Suppressor macrophage treated with lipopolysaccharide for 1 hour (primary cell): Measurements from ENCODE around the gene ZKSCAN4.

ENCODE experiments used
- DNase-seq, 3 donors: peaks; one replicate each; pipeline ENCODE4 v3.0.0-alpha.2; 2020 to 2022

The ZKSCAN4 gene

DNA sequence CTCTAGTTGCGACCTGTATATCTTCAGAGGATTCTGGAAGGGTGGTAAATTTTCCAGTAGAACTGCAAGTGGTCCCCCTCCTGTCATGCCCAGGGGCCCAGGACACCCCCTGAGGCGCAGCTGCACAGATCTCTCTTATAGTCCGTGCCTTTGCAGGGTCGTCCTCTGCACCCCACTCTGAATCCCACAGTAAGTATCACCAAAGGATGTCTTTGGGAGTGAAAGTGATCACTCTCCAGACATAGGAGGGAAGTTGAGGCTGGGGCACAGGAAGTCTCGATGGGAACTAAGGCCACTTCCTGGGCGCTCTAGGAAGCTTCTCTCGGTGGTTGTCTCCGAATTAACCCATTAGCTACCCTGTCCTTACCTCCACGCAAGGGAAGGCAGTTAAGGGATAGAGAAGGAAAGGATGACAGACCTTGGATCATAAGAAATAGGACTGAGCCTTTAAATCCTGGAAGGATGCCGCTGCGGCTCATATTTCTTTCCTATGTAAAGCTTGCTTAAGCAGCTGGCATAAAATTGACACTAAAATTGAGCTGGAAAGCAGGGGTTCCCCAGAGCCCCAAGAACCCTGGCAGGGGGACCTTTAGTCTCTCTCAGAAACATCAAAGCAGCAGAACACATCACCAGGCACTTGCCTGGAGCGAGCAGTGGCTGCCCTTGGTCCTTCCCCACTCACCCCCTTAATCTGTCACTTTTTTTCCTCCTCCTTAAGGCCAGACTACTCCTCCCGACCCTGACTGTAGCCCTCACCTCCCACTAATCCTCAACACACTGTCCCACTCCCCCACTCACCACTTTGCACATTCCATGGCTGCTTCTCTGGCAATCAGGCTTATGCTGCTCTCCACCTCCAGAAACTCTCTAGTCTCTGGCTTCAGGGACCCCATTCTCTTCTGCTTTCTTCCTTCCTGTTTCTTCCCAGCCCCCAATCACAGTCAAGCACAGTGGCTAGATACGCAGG lies at the start of gene ZKSCAN4:
Gene ZKSCAN4 (minus strand): TSS at position 261 of the 967 bp plus-strand sequence. CDS start 289 bp downstream, outside the sequence.
- DNase-seq, result peak; percentile 89 to 93 (median 91)

- DNase-seq, result no peak
These were observed 44.5 kb upstream of the ZKSCAN4 start for GRCh38 chr6:28296520-28297060.

GRCh38 chr6:28295326-28295725 lies 43.3 kb upstream of the ZKSCAN4 start:
- DNase-seq, result no peak

DNA sequence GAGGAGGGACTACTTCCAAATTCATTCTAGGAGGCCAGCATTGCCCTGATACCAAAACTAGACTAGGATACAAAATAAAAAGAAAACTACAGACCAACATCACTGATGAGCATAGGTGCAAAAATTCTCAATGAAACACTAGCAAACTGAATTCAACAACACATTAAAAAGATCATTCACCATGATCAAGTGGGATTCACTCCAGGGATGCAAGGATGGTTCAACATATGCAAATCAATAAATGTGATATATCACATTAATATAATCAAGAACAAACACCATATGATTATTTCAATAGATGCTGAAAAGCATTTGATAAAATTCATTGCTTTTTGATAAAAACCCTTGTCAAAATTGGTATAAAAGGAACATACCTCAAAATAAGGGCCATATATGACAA lies 39.5 kb upstream of the ZKSCAN4 start:
- no peak for DNase-seq

DNA sequence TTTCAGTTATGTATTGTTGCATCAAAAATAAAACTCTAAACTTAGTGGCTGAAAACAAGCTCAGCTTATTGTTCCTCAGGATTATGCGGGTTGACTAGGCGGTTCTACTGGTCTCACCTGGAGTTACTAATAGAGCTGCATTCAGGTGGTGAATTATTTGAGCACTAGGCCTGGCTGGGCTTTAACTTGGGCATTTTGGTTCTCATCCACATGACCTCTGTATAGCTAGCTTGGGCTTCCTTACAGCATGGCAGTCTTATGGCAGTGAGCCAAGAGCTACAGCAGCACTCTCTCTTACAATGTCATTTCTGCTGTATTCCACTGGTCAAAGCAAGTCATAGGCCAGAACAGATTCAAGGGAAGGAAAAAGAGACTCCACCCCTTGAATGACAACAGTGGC lies 30.9 kb upstream of the ZKSCAN4 start:
- no peak for DNase-seq

- DNase-seq, result peak; percentile 64 to 83 (median 67)
These were observed 29.4 kb upstream of the ZKSCAN4 start, which contains the start of gene PGBD1 for GRCh38 chr6:28281288-28282064. PGBD1 (plus strand) TSS chr6:28281572; CDS start chr6:28283814, 2,242 bp downstream.

GRCh38 chr6:28280595-28281287 lies 28.7 kb upstream of the ZKSCAN4 start:
- no peak for DNase-seq

- no peak for DNase-seq
These were observed 25.7 kb upstream of the ZKSCAN4 start for GRCh38 chr6:28277746-28278145.

DNA sequence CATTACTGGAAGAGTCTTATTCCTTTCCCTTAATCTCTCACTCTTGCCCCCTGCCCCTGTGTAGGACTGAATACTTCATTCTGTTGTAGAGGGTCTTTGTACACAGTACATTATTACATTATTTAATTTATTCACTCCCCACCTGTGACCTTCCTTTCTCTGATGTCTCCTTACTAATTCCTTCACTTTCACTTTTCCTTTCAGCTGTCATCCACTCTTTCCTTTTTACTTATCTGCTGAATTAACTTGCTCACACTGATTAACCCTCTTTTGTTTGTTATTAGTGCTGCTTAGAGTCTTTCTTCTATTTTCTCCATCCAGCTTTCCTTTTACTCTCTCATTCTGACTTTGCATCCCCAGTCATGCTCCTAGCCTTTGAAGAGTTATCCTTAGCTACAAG lies 22.8 kb upstream of the ZKSCAN4 start:
- no peak for DNase-seq

GRCh38 chr6:28269492-28269891 lies 17.4 kb upstream of the ZKSCAN4 start:
- peak; percentile 42 to 74 (median 65) for DNase-seq

- DNase-seq, result no peak
These were observed 15.6 kb upstream of the ZKSCAN4 start for GRCh38 chr6:28267695-28268059.

DNA sequence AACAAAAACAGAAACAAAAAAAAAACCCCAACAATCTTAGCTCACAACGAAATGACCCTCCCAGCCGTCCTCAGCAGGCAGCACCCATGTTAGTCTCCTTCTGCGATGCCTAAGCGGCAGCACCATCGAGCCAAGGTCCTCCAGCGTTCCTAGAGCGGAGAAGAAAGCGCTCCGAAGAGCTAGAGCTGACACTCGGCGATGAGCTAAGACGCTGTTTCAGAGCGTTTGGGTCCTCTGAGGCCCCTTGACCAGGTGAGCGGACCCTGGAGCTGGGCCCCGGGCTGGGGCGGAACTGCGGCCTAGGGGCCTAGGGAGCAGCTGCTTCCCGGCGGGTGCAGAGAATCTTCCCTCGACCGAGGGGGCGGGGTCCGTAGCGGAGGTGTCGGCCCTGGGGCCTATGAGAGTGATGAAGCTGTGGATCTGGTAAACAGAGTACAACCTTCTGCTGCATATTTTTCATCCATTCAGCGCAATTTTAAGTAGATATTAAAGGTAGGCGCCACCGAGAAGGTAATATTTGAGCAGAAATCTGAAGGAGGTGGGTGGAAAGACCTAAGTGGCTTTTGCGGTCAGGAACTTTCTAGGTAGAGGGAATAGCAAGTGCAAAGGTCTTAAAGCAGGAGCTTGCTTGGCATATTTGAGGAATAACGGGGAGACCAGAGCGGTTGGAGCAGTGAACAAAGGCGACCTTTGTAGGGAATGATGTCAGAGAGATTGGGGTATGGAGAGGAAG lies 15.1 kb upstream of the ZKSCAN4 start, which contains the start of gene ZSCAN26:
Gene ZSCAN26 (plus strand): TSS at position 182 of the 733 bp plus-strand sequence. CDS start 4,777 bp downstream, outside the sequence.
- peak; percentile 90 to 93 (median 90) for DNase-seq

DNA sequence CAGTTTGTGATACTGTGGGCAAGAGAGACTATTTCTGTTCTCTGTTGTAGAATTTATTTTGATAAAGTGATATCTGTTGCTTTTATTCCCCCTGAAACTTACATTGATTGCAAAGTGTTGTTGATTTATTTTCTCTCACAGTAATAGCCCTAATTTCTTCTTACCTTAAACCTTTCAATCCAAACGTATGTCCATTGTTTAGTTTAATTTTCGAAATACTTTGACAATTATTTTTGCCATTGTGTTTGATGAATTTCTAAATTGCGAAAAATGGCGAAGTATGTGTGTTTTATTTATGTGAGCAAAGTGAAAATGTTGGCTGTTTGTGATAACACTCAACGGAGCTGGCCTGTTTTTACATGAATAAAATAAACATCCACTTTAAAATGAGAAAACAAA lies 14.5 kb upstream of the ZKSCAN4 start:
- DNase-seq, result no peak

DNA sequence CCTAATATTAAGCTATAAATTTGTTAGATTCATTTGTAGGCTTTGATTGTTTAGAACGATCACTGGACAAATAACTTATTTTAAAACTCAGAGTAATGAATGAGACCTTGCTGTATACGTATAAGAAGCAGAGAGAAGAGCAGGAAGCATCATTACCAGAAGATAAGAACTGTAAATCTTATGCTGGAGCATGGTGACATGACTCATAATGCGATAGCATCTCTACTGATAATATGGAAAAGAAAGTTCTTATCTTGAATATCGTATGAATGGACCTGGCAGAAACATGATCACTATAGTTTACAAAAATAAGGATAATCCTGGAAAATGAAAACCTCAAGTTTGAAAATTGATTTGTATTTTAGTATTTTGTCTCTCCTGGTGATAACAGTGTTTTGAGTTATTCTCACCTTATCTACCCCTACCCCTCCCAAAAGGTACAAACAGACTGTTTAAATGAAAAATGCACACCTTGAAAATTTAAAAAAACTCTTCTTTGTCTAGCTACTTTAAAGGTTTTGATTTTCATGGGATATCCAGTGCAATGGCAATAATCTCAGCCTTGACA lies 12.8 kb upstream of the ZKSCAN4 start:
- no peak for DNase-seq

DNA sequence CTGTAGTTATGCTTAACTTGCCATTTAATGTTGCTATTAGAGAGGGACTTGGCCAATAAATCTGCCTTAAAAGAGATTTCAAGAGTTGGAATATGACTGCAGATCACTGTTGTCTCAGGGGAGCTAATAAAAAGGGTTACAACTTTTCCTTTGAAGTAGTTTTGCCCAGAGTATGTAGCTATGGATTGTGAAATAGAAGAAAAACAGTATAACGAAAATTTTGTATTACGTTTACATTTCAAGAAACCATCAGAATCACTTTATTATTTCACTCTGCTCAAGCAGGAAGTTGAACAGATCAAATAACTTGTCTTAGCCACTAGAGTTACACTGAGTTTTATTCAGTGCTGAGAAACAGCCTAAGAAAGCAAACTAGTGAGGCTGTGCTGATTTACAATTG lies 11.9 kb upstream of the ZKSCAN4 start:
- no peak for DNase-seq

DNA sequence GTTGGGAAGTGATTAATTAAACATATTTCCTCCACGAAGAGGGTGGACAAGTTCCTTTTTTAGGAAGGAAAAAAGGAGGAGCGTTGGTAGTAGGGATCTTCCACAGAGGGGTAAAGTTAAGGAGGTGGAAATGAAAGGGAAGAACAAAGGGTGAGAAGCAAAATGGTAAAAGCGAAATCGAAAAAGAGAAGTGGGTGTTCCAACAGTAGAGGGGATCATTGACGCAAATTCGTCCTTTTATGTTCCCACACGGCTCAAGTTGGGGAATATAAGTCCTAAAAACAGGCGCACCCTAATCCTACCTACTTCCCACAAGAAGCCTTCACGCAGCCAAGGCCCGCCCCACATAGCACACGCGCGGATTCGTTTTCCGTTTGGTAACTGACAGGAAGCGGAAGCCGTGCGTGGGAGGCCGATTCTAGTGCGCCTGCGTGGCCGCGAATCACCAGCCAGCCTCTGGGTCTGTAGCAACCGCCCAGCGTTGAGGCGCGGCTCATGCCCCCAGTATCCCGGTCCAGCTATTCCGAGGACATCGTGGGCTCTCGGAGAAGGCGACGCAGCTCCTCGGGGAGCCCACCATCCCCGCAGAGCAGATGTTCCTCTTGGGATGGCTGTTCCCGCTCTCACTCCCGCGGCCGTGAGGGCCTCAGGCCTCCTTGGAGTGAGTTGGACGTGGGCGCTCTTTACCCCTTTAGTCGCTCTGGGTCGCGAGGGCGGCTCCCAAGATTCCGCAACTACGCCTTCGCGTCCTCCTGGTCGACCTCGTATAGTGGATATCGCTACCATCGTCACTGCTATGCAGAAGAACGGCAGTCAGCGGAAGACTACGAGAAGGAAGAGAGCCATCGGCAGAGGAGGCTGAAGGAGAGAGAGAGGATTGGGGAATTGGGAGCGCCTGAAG lies 7.1 kb upstream of the ZKSCAN4 start, which contains the start of gene NKAPL:
Gene NKAPL (plus strand): TSS at position 421 of the 901 bp plus-strand sequence. CDS start 75 bp downstream, at position 496.
- peak; percentile 91 to 93 (median 93) for DNase-seq

DNA sequence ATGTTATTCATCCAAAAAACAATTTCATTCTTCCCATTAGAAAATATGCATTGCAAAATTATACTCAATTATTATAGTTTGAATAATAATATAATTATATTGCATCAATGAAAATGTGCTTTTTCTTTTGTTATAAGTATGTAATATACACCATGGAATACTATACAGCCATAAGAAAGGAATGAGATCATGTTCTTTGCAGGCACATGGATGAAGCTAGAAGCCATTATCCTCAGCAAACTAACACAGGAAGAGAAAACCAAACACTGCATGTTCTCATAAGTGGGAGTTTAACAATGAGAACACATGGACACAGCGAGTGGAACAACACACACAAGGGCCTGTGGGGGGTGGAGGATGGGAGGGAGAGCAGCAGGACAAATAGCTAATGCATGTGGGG lies 5.0 kb upstream of the ZKSCAN4 start:
- no peak for DNase-seq

GRCh38 chr6:28254121-28254519 lies 2.1 kb upstream of the ZKSCAN4 start:
- DNase-seq, result peak; percentile 37 to 75 (median 52)

DNA sequence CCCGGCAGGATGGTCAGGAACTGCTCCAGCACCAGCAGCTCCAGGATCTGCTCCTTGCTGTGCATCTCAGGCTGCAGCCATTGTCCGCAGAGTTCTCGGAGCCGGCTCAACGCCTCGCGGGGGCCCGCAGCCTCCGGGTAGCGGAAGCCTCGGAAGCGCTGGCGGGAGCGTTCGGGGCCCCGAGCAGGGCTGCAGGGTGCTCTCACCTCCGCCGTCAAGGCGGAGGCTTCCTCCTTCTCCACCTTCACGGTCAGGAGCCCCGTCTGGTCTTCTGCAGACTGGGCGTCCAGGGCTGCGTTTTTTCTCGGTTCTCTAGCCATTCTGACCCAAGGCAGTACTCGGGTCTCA lies 434 bp downstream of the ZKSCAN4 start:
- peak; percentile 20 to 52 (median 23) for DNase-seq

DNA sequence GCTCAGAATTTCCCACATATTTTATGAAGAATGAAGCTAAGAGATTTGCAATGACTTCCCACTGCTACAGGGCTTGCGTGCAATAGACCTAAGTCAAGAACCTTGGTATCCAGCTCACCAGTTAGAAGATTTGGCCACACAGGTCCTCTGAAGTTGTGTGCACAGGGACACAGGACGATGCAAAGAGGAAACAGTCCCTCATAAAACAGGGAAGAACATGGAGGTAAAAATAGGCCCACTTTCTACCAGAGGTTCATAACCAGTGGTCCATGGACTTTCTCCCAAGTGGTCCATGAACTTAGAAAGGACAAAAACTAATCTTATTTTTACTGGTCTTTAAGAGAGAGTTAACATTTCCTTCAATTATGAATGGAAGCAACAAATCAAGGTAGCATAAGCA lies 1.3 kb downstream of the ZKSCAN4 start:
- DNase-seq, result no peak
